ENCODE results near the gene PDGFD. TPM values are rescaled to one million over a fixed set of nuclear protein-coding genes. Genes with fewer than 3 reads are reported as not detected.

The PDGFD gene
- total and polyA plus RNA-seq, 8 donors: 2.1 to 7.7 (median 5.2) TPM

GRCh38 chr11:103892603-103893002 lies 271.3 kb downstream of the PDGFD start:
- intact Hi-C loops (cut with DNase I): no loop called here
- no peak for TF ChIP-seq CTCF (IDR thresholded peaks at IDR 0.05)
- H3K4me1 ChIP-seq: no peaks in the 10 kb centered on the region
- no peaks in the 10 kb centered on the region for H3K27me3 ChIP-seq
- H3K9me3 ChIP-seq: peaks cover 0 to 8% of the 10 kb centered on the region in 2 donors
- H3K4me3 ChIP-seq: no peak overlapping the region
- no peak for DNase-seq
- no peak overlapping the region for H3K27ac ChIP-seq
- H3K36me3 ChIP-seq: no peaks in the 10 kb centered on the region
- ATAC-seq: peak; percentile 14

- no peak overlapping the region for H3K4me3 ChIP-seq
- H3K27ac ChIP-seq: no peak overlapping the region
- no peak for DNase-seq
- no peaks in the 10 kb centered on the region for H3K4me1 ChIP-seq
- ATAC-seq: no peak
- H3K36me3 ChIP-seq: no peaks in the 10 kb centered on the region
- H3K27me3 ChIP-seq: no peaks in the 10 kb centered on the region
- no peak for TF ChIP-seq CTCF (IDR thresholded peaks at IDR 0.05)
- H3K9me3 ChIP-seq: peaks cover 0 to 8% of the 10 kb centered on the region in 2 donors
- intact Hi-C loops (cut with DNase I): no loop called here
Measured at GRCh38 chr11:103890654-103891053, 273.3 kb downstream of the PDGFD start.

- Histone ChIP-seq H3K9me3 (peaks cover 0 to 8% of the 10 kb centered on the region in 2 donors), H3K27me3 (no peaks in the 10 kb centered on the region), H3K36me3 (no peaks in the 10 kb centered on the region), H3K4me1 (no peaks in the 10 kb centered on the region), H3K27ac (no peak overlapping the region), H3K4me3 (no peak overlapping the region)
- TF ChIP-seq CTCF (IDR thresholded peaks at IDR 0.05): no peak
- intact Hi-C loops (cut with DNase I): no loop called here
- ATAC-seq (no peak), DNase-seq (no peak)
Measured at GRCh38 chr11:103889679-103890078, 274.3 kb downstream of the PDGFD start.

- no peaks in the 10 kb centered on the region for H3K4me1 ChIP-seq
- intact Hi-C loops (cut with DNase I): no loop called here
- H3K9me3 ChIP-seq: peaks cover 0 to 8% of the 10 kb centered on the region in 2 donors
- DNase-seq: no peak
- no peaks in the 10 kb centered on the region for H3K36me3 ChIP-seq
- H3K27ac ChIP-seq: no peak overlapping the region
- no peaks in the 10 kb centered on the region for H3K27me3 ChIP-seq
- H3K4me3 ChIP-seq: no peak overlapping the region
- TF ChIP-seq CTCF (IDR thresholded peaks at IDR 0.05): no peak
- ATAC-seq: no peak
Measured at GRCh38 chr11:103888541-103888951, 275.4 kb downstream of the PDGFD start.

- H3K27ac ChIP-seq: no peak overlapping the region
- H3K4me1 ChIP-seq: no peaks in the 10 kb centered on the region
- peaks cover 0 to 8% of the 10 kb centered on the region in 2 donors for H3K9me3 ChIP-seq
- H3K27me3 ChIP-seq: no peaks in the 10 kb centered on the region
- no peak for TF ChIP-seq CTCF (IDR thresholded peaks at IDR 0.05)
- peak; percentile 76 for ATAC-seq
- no peaks in the 10 kb centered on the region for H3K36me3 ChIP-seq
- intact Hi-C loops (cut with DNase I): no loop called here
- no peak overlapping the region for H3K4me3 ChIP-seq
- peak in 2 of 4 donors; percentile 7 to 40 for DNase-seq
Measured at GRCh38 chr11:103887001-103887658, 276.8 kb downstream of the PDGFD start.
